Gastroesophageal sphincter (tissue), 4 donors: ENCODE measurements around the gene CARMIL3. TPM values are rescaled to one million over a fixed set of nuclear protein-coding genes. Genes with fewer than 3 reads are reported as not detected.

Source experiments
- ATAC-seq: fragments of 150-250 bp; one replicate; pipeline ENCODE4 v1.9.1; 2016; ENCODE audit warnings: mild to moderate bottlenecking, moderate library complexity
- H3K27ac ChIP-seq, 4 donors: fragments of 200-600 bp; sonication (generic) in 3 of 4; 1 replicate in 3 of 4; 2 replicates in 1 of 4; pipeline ENCODE4 v1.5.1; 2016 to 2019
- H3K27me3 ChIP-seq: fragments of 200-600 bp; sonication (generic); one replicate; pipeline ENCODE4 v1.5.1; 2019
- H3K36me3 ChIP-seq, 2 donors: fragments of 200-600 bp; sonication (generic); one replicate each; pipeline ENCODE4 v1.5.1; 2019; ENCODE audit warnings: control low read depth in 1 of 2
- H3K4me1 ChIP-seq, 3 donors: fragments of 200-600 bp; sonication (generic); 1 replicate in 2 of 3; 2 replicates in 1 of 3; pipeline ENCODE4 v1.5.1; 2016 to 2019; ENCODE audit warnings: control low read depth in 2 of 3
- H3K4me3 ChIP-seq, 2 donors: fragments of 200-600 bp; sonication (generic); one replicate each; pipeline ENCODE4 v1.5.1; 2019; ENCODE audit warnings: mild to moderate bottlenecking in 1 of 2, moderate library complexity in 1 of 2
- H3K9me3 ChIP-seq, 3 donors: fragments of 200-600 bp; sonication (generic); one replicate each; pipeline ENCODE4 v1.5.1; 2017 to 2019; ENCODE audit warnings: control low read depth in 2 of 3
- CTCF ChIP-seq, 4 experiments: fragments of 200-600 bp in 2 of 4; fragments of 450-650 bp in 2 of 4; sonication (generic) in 1 of 4; IDR thresholded peaks; one replicate each; pipeline ENCODE4 v1.5.1; 2017 to 2019; ENCODE audit warnings: antibody characterized with exemption in 4 of 4, mild to moderate bottlenecking in 2 of 4, moderate library complexity in 2 of 4
- EP300 ChIP-seq: sonication (generic); formaldehyde crosslinking; IDR thresholded peaks from one replicate; pipeline ENCODE4 v1.6.1; 2017; ENCODE audit warnings: antibody characterized with exemption, mild to moderate bottlenecking
- POLR2A ChIP-seq, 2 donors: fragments of 450-650 bp; IDR thresholded peaks; one replicate each; pipeline ENCODE4 v1.6.1; 2017; ENCODE audit warnings: antibody characterized with exemption in 2 of 2, mild to moderate bottlenecking in 2 of 2, moderate library complexity in 1 of 2
- POLR2AphosphoS5 ChIP-seq: sonication (generic); formaldehyde crosslinking; IDR thresholded peaks from one replicate; pipeline ENCODE4 v1.6.1; 2017; ENCODE audit warnings: antibody characterized with exemption
- WGBS, 2 donors: methylation state at CpG; one replicate each; pipeline ENCODE4 v1.1.5; 2018; ENCODE audit warnings: low coverage in 1 of 2; 5-methylcytosine and 5-hydroxymethylcytosine counted together
- total RNA-seq, 4 donors: library from RNA; depleted of rRNA; stranded (reverse); fragments of >200 nt; gene quantifications; one replicate each; pipeline ENCODE4 v1.1.0, GENCODE V29; 2016

Gene CARMIL3
- total RNA-seq, 4 donors from 2014 or later: 0.12 to 0.47 (median 0.17) TPM; not detected in 1

GRCh38 chr14:24092505-24093206, 40.8 kb downstream of the CARMIL3 start:
- ATAC-seq: no peak
- no peak for TF ChIP-seq POLR2AphosphoS5
- no peak for TF ChIP-seq CTCF (IDR thresholded peaks at IDR 0.05)
- TF ChIP-seq EP300: no peak
- no peak for TF ChIP-seq POLR2A (IDR thresholded peaks at IDR 0.05)
- Histone ChIP-seq H3K9me3 (no peaks in the 10 kb centered on the region), H3K27me3 (no peaks in the 10 kb centered on the region), H3K4me3 (no peak overlapping the region), H3K4me1 (peaks cover 0 to 31% (median 8%) of the 10 kb centered on the region in 3 donors), H3K36me3 (peaks cover 0 to 1% of the 10 kb centered on the region in 2 donors), H3K27ac (peak overlapping the region in 3 of 4 donors; percentile 93 to 97 (median 95))
- whole genome bisulfite sequencing, 2 donors: 96 to 100% methylated on average over 3 to 4 of the region's 4 CpGs

GRCh38 chr14:24093207-24093900, 41.5 kb downstream of the CARMIL3 start:
- Histone ChIP-seq H3K9me3 (no peaks in the 10 kb centered on the region), H3K27me3 (no peaks in the 10 kb centered on the region), H3K27ac (peak overlapping the region; percentile 62 to 97 (median 94)), H3K36me3 (peaks cover 0 to 8% of the 10 kb centered on the region in 2 donors), H3K4me1 (peaks cover 0 to 31% (median 8%) of the 10 kb centered on the region in 3 donors), H3K4me3 (peak overlapping the region in 1 of 2 donors; percentile 94)
- WGBS, 2 donors: 76 to 78% methylated on average over 3 to 19 of the region's 19 CpGs
- no peak for ATAC-seq
- TF ChIP-seq EP300 (no peak), CTCF (IDR thresholded peaks at IDR 0.05) (no peak), POLR2AphosphoS5 (no peak), POLR2A (IDR thresholded peaks at IDR 0.05) (no peak)

GRCh38 chr14:24093901-24094840, 42.4 kb downstream of the CARMIL3 start, which contains the start of gene PCK2:
Gene PCK2, plus strand, starts transcription at chr14:24094311. Its CDS starts 95 bp downstream, at chr14:24094406.
- peak; percentile 96 for ATAC-seq
- peak in 3 of 4 experiments; percentile 18 to 33 (median 18) for TF ChIP-seq CTCF (IDR thresholded peaks at IDR 0.05)
- TF ChIP-seq EP300: no peak
- peak; percentile 46 to 53 for TF ChIP-seq POLR2A (IDR thresholded peaks at IDR 0.05)
- 0% methylated on average over 4 to 35 of the region's 68 CpGs for WGBS, 2 donors

GRCh38 chr14:24094841-24095270, 43.0 kb downstream of the CARMIL3 start:
- Histone ChIP-seq H3K4me3 (peak overlapping the region; percentile 59 to 94), H3K9me3 (no peaks in the 10 kb centered on the region), H3K36me3 (peaks cover 0 to 23% of the 10 kb centered on the region in 2 donors), H3K27me3 (no peaks in the 10 kb centered on the region), H3K27ac (peak overlapping the region; percentile 62 to 97 (median 94)), H3K4me1 (peaks cover 0 to 31% (median 8%) of the 10 kb centered on the region in 3 donors)
- TF ChIP-seq EP300 (no peak), POLR2A (IDR thresholded peaks at IDR 0.05) (no peak), POLR2AphosphoS5 (no peak), CTCF (IDR thresholded peaks at IDR 0.05) (no peak)
- 25% methylated on average over 9 of the region's 14 CpGs; no CpG with 5 or more reads in 1 of the 2 donors for WGBS, 2 donors
- no peak for ATAC-seq

More at GRCh38 chr14:24093901-24094840, 42.4 kb downstream of the CARMIL3 start, which contains the start of gene PCK2:
- peaks cover 0 to 16% of the 10 kb centered on the region in 2 donors for H3K36me3 ChIP-seq
- peak within 1 kb of the TSS; percentile 59 to 94 for H3K4me3 ChIP-seq
- H3K27ac ChIP-seq: peak within 1 kb of the TSS; percentile 62 to 97 (median 94)
- no peaks in the 10 kb centered on the region for H3K27me3 ChIP-seq
- peaks cover 0 to 31% (median 8%) of the 10 kb centered on the region in 3 donors for H3K4me1 ChIP-seq
- no peaks in the 10 kb centered on the region for H3K9me3 ChIP-seq
